ENCODE results near the gene FAM229B. TPM values are rescaled to one million over a fixed set of nuclear protein-coding genes. Genes with fewer than 3 reads are reported as not detected.

FAM229B gene
- total and polyA plus RNA-seq, 2 donors (not counting 3 experiments of a cell fraction or from before 2014, with no cell fraction given): 9.1 to 10.6 TPM

DNA sequence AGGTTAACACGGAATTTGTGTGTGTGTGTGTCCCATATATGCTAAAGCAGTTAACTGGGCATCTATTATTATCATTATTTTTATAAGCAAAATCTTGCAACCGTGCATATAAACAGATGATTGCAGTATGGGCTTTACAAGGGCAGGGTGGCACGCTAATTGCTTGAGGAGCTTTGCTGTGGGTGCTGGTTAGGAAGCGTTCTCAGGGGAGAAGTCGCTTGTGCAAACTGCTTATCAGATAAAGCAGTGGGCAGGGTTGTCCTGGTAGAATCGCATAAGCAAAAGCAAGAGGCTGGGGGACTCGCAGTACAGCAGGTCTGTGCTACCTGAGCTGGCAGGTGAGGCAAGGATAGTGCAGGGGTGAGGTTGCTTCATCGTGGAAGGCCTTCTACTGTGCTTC, 43.2 kb upstream of the FAM229B start:
- DNase-seq (ENCODE audit: low read depth, low spot score) (no peak), FAIRE-seq (no peak)
- H3K79me2 ChIP-seq (ENCODE audit: control insufficient read depth, insufficient read depth, low read length): no peaks in the 10 kb centered on the region
- H3K9me1 ChIP-seq (replicated peaks; ENCODE audit: control insufficient read depth, extremely low read depth, insufficient read depth, low read length): no peaks in the 10 kb centered on the region
- no peak overlapping the region for H3K27ac ChIP-seq (ENCODE audit: insufficient read depth, low read depth, low read length)
- H3K9ac ChIP-seq (replicated peaks; ENCODE audit: extremely low read depth, insufficient read depth, low read length): no peak overlapping the region
- BruUV-seq (replicated peaks): no TSS peak
- intact Hi-C loops (cut with micrococcal nuclease): loop anchor here (5.0 to 10.0 kb wide), 3 partner anchors 242 to 679 kb away; no protein-coding TSS in a partner anchor
- dilution Hi-C loops (cut with MboI; ENCODE audit: extremely low pct_ligation_motif_present, low sequenced_read_pairs): no loop called here
- H4K20me1 ChIP-seq (replicated peaks; ENCODE audit: control insufficient read depth, extremely low read depth, insufficient read depth, low read length): no peaks in the 10 kb centered on the region
- peaks cover 29% of the 10 kb centered on the region for H3K4me1 ChIP-seq (ENCODE audit: control insufficient read depth, extremely low read depth, insufficient read depth, low read length)
- ChIA-PET CTCF (interaction anchor here (1.3 to 5.1 kb wide), 7 partner anchors 33 to 1033 kb away, joined by 3 to 56 read pairs (median 8); no protein-coding TSS in a partner anchor), POLR2A (no interaction called here)
- no peaks in the 10 kb centered on the region for H3K9me3 ChIP-seq (replicated peaks; ENCODE audit: control insufficient read depth, insufficient read depth, low read length)
- H3K4me3 ChIP-seq (replicated peaks in 1 of 3; ENCODE audit: insufficient read depth in 1 of 3, low read depth in 1 of 3, low read length in 3 of 3): no peak overlapping the region
- no peak overlapping the region for H2AFZ ChIP-seq (ENCODE audit: low read depth, low read length)
- no peaks in the 10 kb centered on the region for H3K27me3 ChIP-seq (ENCODE audit: control insufficient read depth in 2 of 2, insufficient read depth in 2 of 2, low read length in 2 of 2)
- H3K36me3 ChIP-seq (ENCODE audit: control insufficient read depth in 2 of 2, extremely low read depth in 1 of 2, insufficient read depth in 2 of 2, low read length in 2 of 2): no peaks in the 10 kb centered on the region
- H3K4me2 ChIP-seq (ENCODE audit: insufficient read depth, low read length): no peak overlapping the region
- TF ChIP-seq EZH2 (IDR thresholded peaks at IDR 0.05; ENCODE audit: borderline replicate concordance, low read depth, low read length, severe bottlenecking) (no peak), FOS (IDR thresholded peaks at IDR 0.05; ENCODE audit: borderline replicate concordance, insufficient read depth, low read length) (no peak), POLR2A (IDR thresholded peaks at IDR 0.05; ENCODE audit: low read depth, low read length) (no peak), POLR2AphosphoS5 (IDR thresholded peaks at IDR 0.05; ENCODE audit: insufficient read depth, low read depth, low read length) (no peak), JUN (IDR thresholded peaks at IDR 0.05; ENCODE audit: borderline replicate concordance, insufficient read depth, insufficient read length, low read depth) (no peak), MYC (IDR thresholded peaks at IDR 0.05; ENCODE audit: low read depth, low read length) (no peak), GATA2 (IDR thresholded peaks at IDR 0.05; ENCODE audit: insufficient read depth, insufficient read length, low read depth, low read length) (no peak)
- TF ChIP-seq, protein P1, sequence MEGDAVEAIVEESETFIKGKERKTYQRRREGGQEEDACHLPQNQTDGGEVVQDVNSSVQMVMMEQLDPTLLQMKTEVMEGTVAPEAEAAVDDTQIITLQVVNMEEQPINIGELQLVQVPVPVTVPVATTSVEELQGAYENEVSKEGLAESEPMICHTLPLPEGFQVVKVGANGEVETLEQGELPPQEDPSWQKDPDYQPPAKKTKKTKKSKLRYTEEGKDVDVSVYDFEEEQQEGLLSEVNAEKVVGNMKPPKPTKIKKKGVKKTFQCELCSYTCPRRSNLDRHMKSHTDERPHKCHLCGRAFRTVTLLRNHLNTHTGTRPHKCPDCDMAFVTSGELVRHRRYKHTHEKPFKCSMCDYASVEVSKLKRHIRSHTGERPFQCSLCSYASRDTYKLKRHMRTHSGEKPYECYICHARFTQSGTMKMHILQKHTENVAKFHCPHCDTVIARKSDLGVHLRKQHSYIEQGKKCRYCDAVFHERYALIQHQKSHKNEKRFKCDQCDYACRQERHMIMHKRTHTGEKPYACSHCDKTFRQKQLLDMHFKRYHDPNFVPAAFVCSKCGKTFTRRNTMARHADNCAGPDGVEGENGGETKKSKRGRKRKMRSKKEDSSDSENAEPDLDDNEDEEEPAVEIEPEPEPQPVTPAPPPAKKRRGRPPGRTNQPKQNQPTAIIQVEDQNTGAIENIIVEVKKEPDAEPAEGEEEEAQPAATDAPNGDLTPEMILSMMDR (IDR thresholded peaks at IDR 0.05; ENCODE audit: extremely low read depth in 1 of 2, insufficient read depth in 1 of 2, low read depth in 1 of 2, low read length in 2 of 2): no peak
- TF ChIP-seq, protein P2, sequence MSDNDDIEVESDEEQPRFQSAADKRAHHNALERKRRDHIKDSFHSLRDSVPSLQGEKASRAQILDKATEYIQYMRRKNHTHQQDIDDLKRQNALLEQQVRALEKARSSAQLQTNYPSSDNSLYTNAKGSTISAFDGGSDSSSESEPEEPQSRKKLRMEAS (IDR thresholded peaks at IDR 0.05; ENCODE audit: insufficient read depth, insufficient read length): no peak
